Neural progenitor cell (in vitro differentiated cells): ENCODE measurements around the gene UBE2Q1. TPM values are rescaled to one million over a fixed set of nuclear protein-coding genes. Genes with fewer than 3 reads are reported as not detected.

Source experiments
- DNase-seq: peaks from one replicate; pipeline ENCODE4 v3.0.0-alpha.2; 2016; ENCODE audit warnings: low spot score
- H2AFZ ChIP-seq: fragments of 200-600 bp; sonication (generic); replicated peaks from 2 replicates; pipeline ENCODE4 v1.6.1; 2016; ENCODE audit warnings: antibody characterized with exemption
- H3F3A ChIP-seq: fragments of 200-600 bp; sonication (generic); 2 replicates; pipeline ENCODE4 v1.6.1; 2016; ENCODE audit warnings: antibody characterized with exemption, low read depth
- H3K27ac ChIP-seq: fragments of 200-600 bp; sonication (generic); 2 replicates; pipeline ENCODE4 v1.5.1; 2016; ENCODE audit warnings: mild to moderate bottlenecking
- H3K27me3 ChIP-seq: fragments of 200-600 bp; sonication (generic); 2 replicates; pipeline ENCODE4 v1.6.1; 2016; ENCODE audit warnings: mild to moderate bottlenecking, moderate library complexity
- H3K36me3 ChIP-seq: fragments of 200-600 bp; sonication (generic); 2 replicates; pipeline ENCODE4 v1.5.1; 2016
- H3K4me1 ChIP-seq: fragments of 200-600 bp; sonication (generic); 2 replicates; pipeline ENCODE4 v1.6.1; 2016; ENCODE audit warnings: mixed run types
- H3K4me2 ChIP-seq: fragments of 200-600 bp; sonication (generic); 2 replicates; pipeline ENCODE4 v1.6.1; 2016
- H3K4me3 ChIP-seq: fragments of 200-600 bp; sonication (generic); 2 replicates; pipeline ENCODE4 v1.5.1; 2016
- H3K79me2 ChIP-seq: fragments of 200-600 bp; sonication (generic); 2 replicates; pipeline ENCODE4 v1.6.1; 2016; ENCODE audit warnings: low read depth
- H3K9ac ChIP-seq: fragments of 200-600 bp; sonication (generic); 2 replicates; pipeline ENCODE4 v1.6.1; 2016
- H3K9me3 ChIP-seq: fragments of 200-600 bp; sonication (generic); 2 replicates; pipeline ENCODE4 v1.5.1; 2016; ENCODE audit warnings: low read depth
- H4K20me1 ChIP-seq: fragments of 200-600 bp; sonication (generic); 2 replicates; pipeline ENCODE4 v1.6.1; 2016; ENCODE audit warnings: low read depth
- H3K27ac Mint-ChIP-seq: 3 replicates; pipeline ENCODE4 v1.8.0; 2021; ENCODE audit warnings: mixed read lengths
- H3K27me3 Mint-ChIP-seq: 2 replicates; pipeline ENCODE4 v1.8.0; 2022; ENCODE audit warnings: low read depth, mild to moderate bottlenecking, inconsistent platforms, moderate library complexity, mixed read lengths; ENCODE audit not compliant: insufficient read depth
- H3K36me3 Mint-ChIP-seq: 3 replicates; pipeline ENCODE4 v1.8.0; 2021; ENCODE audit warnings: mixed read lengths
- H3K4me1 Mint-ChIP-seq: 3 replicates; pipeline ENCODE4 v1.8.0; 2021; ENCODE audit warnings: mixed read lengths
- H3K4me3 Mint-ChIP-seq: 3 replicates; pipeline ENCODE4 v1.8.0; 2021; ENCODE audit warnings: mild to moderate bottlenecking, moderate library complexity, mixed read lengths
- H3K9me3 Mint-ChIP-seq: 3 replicates; pipeline ENCODE4 v1.8.0; 2020; ENCODE audit warnings: mixed read lengths
- CTCF ChIP-seq: fragments of 200-600 bp; sonication (generic); IDR thresholded peaks from 2 replicates; pipeline ENCODE4 v1.5.1; 2017; ENCODE audit warnings: antibody characterized with exemption, mild to moderate bottlenecking
- EZH2 ChIP-seq: fragments of 200-600 bp; sonication (generic); IDR thresholded peaks from 2 replicates; pipeline ENCODE4 v1.6.1; 2017; ENCODE audit warnings: antibody characterized with exemption, mild to moderate bottlenecking, moderate library complexity
- EZH2phosphoT487 ChIP-seq: fragments of 200-600 bp; sonication (generic); IDR thresholded peaks from 2 replicates; pipeline ENCODE4 v1.6.1; 2017; ENCODE audit warnings: antibody characterized with exemption
- total RNA-seq: library from RNA; depleted of rRNA; stranded (reverse); fragments of >200 nt; gene quantifications from 2 replicates; pipeline ENCODE4 v1.2.3, GENCODE V29; 2015; ENCODE audit warnings: low replicate concordance

UBE2Q1 gene
- total RNA-seq, 1 donor from 2014 or later = 96.2 TPM

DNA sequence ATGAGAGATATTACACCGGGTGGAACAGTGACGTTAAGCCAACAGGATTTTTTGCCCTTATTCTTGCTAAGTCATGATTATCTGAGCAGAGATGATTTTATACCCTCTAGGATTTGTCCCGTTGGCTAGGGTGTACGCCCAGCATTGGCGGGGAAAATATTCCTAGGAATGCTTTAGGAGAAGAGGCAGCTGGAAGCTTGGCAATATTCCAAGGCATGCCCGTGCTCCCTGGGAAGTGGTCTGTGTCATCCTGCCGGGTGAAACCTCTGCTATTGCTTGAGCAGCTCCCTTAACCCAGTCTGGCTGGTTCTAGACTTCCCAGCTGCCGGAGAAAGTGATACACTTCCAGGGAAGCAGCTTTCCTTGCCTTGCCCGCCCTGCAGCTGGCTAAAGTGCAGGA is 25.3 kb upstream of the UBE2Q1 start:
- no peak for DNase-seq
- no peak overlapping the region for H3K9ac ChIP-seq
- H3F3A ChIP-seq = no peaks in the 10 kb centered on the region
- H3K79me2 ChIP-seq = no peaks in the 10 kb centered on the region
- H3K9me3 ChIP-seq = no peaks in the 10 kb centered on the region
- no peak overlapping the region for H2AFZ ChIP-seq
- no peak overlapping the region for H3K4me3 Mint-ChIP-seq
- H3K4me3 ChIP-seq = no peak overlapping the region
- no peaks in the 10 kb centered on the region for H3K27me3 ChIP-seq
- no peaks in the 10 kb centered on the region for H3K4me1 ChIP-seq
- H3K36me3 ChIP-seq = no peaks in the 10 kb centered on the region
- peaks cover 41% of the 10 kb centered on the region for H3K36me3 Mint-ChIP-seq
- no peak overlapping the region for H3K27ac Mint-ChIP-seq
- H3K4me2 ChIP-seq = no peak overlapping the region
- H3K27me3 Mint-ChIP-seq = peaks cover 3% of the 10 kb centered on the region
- H3K4me1 Mint-ChIP-seq = no peaks in the 10 kb centered on the region
- H3K9me3 Mint-ChIP-seq = no peaks in the 10 kb centered on the region
- H3K27ac ChIP-seq = no peak overlapping the region
- TF ChIP-seq CTCF (no peak), EZH2phosphoT487 (no peak), EZH2 (no peak)
- H4K20me1 ChIP-seq = no peaks in the 10 kb centered on the region

DNA sequence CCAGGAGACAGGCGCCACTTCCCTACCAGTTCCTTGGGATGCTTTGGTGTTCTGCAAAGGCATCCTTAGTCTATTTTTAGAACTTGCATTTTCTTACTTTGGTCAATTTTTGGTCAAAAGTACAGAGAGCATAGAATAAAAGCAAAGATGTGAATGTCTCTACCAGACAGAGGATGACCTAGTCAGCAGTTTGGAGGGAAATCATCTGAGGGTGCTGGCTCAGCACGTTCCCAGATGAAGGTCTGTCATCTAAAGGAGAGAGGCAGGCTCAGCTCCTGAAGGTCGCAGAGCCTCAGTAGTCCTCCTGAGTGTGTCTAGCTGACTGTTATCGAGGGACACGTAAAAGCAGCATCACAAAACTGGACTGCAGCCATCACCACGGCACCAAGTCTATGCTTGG is 24.4 kb upstream of the UBE2Q1 start:
- no peaks in the 10 kb centered on the region for H3K9me3 Mint-ChIP-seq
- H3K27ac ChIP-seq = no peak overlapping the region
- H3F3A ChIP-seq = no peaks in the 10 kb centered on the region
- no peaks in the 10 kb centered on the region for H3K36me3 ChIP-seq
- H3K9ac ChIP-seq = no peak overlapping the region
- no peak overlapping the region for H3K27ac Mint-ChIP-seq
- no peaks in the 10 kb centered on the region for H3K9me3 ChIP-seq
- TF ChIP-seq EZH2phosphoT487 = no peak
- no peak for TF ChIP-seq CTCF
- TF ChIP-seq EZH2 = no peak
- no peak overlapping the region for H3K4me3 Mint-ChIP-seq
- H2AFZ ChIP-seq = no peak overlapping the region
- H3K36me3 Mint-ChIP-seq = peaks cover 40% of the 10 kb centered on the region
- H3K4me2 ChIP-seq = no peak overlapping the region
- no peak for DNase-seq
- peaks cover 3% of the 10 kb centered on the region for H3K27me3 Mint-ChIP-seq
- H3K27me3 ChIP-seq = no peaks in the 10 kb centered on the region
- no peaks in the 10 kb centered on the region for H4K20me1 ChIP-seq
- H3K79me2 ChIP-seq = no peaks in the 10 kb centered on the region
- no peaks in the 10 kb centered on the region for H3K4me1 Mint-ChIP-seq
- no peaks in the 10 kb centered on the region for H3K4me1 ChIP-seq
- H3K4me3 ChIP-seq = no peak overlapping the region

DNA sequence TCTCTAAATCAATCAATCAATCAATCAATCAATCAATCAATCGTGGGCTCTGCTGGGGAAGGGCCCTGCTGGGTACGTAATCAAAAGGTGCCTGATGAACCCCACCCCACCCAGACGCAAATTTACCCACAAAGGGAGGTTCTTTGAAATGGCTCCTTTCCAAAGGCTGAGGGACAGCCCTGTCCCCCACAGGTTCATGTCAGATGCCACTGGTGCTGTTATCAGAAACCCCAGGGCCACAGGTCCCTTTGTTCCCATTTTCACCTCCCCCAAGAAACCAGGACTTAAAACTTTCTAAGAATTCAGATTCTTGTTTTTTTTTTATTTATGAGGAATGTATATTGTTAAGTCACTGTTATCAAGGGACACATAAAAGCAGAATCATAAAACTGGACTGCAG is 23.3 kb upstream of the UBE2Q1 start:
- DNase-seq = no peak
- no peak overlapping the region for H3K4me3 ChIP-seq
- H3K9ac ChIP-seq = no peak overlapping the region
- no peaks in the 10 kb centered on the region for H3K9me3 ChIP-seq
- H3F3A ChIP-seq = no peaks in the 10 kb centered on the region
- H3K4me2 ChIP-seq = no peak overlapping the region
- no peak for TF ChIP-seq EZH2
- H3K36me3 Mint-ChIP-seq = peaks cover 37% of the 10 kb centered on the region
- H3K79me2 ChIP-seq = no peaks in the 10 kb centered on the region
- no peak overlapping the region for H3K4me3 Mint-ChIP-seq
- no peak overlapping the region for H3K27ac Mint-ChIP-seq
- H2AFZ ChIP-seq = no peak overlapping the region
- no peaks in the 10 kb centered on the region for H3K27me3 ChIP-seq
- H3K9me3 Mint-ChIP-seq = no peaks in the 10 kb centered on the region
- no peaks in the 10 kb centered on the region for H3K4me1 ChIP-seq
- no peaks in the 10 kb centered on the region for H3K36me3 ChIP-seq
- H4K20me1 ChIP-seq = no peaks in the 10 kb centered on the region
- peaks cover 5% of the 10 kb centered on the region for H3K27me3 Mint-ChIP-seq
- H3K4me1 Mint-ChIP-seq = no peaks in the 10 kb centered on the region
- H3K27ac ChIP-seq = no peak overlapping the region

DNA sequence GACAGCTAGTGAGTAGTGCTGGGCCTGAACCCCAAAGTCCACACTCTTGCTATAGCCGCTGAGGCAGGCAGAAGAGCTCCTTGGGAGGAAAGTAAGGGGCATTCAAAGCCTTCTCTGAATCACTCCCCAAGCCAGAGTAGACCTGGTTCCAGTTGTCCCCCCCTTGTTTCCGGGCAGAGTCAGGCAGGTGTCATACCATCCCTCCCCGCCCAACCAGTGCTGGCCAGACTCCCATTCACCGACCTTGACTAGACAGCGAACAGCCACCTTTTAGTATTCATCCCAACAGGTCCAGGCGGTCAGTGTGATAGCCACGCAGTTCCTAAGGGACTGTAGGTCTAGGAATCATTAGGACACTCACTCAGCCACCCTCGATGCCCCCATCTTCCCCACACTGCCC is 20.9 kb upstream of the UBE2Q1 start:
- no peak overlapping the region for H3K4me2 ChIP-seq
- H3K4me1 Mint-ChIP-seq = peaks cover 9% of the 10 kb centered on the region
- H3K27ac Mint-ChIP-seq = no peak overlapping the region
- H3F3A ChIP-seq = no peaks in the 10 kb centered on the region
- TF ChIP-seq EZH2phosphoT487 (no peak), CTCF (no peak), EZH2 (no peak)
- H4K20me1 ChIP-seq = no peaks in the 10 kb centered on the region
- H3K27me3 ChIP-seq = no peaks in the 10 kb centered on the region
- no peak overlapping the region for H2AFZ ChIP-seq
- H3K27me3 Mint-ChIP-seq = peaks cover 8% of the 10 kb centered on the region
- no peak overlapping the region for H3K27ac ChIP-seq
- no peaks in the 10 kb centered on the region for H3K36me3 ChIP-seq
- peaks cover 5% of the 10 kb centered on the region for H3K4me1 ChIP-seq
- H3K36me3 Mint-ChIP-seq = peaks cover 30% of the 10 kb centered on the region
- H3K9me3 ChIP-seq = no peaks in the 10 kb centered on the region
- H3K4me3 Mint-ChIP-seq = no peak overlapping the region
- no peak overlapping the region for H3K4me3 ChIP-seq
- no peaks in the 10 kb centered on the region for H3K9me3 Mint-ChIP-seq
- H3K9ac ChIP-seq = no peak overlapping the region
- H3K79me2 ChIP-seq = no peaks in the 10 kb centered on the region
- DNase-seq = no peak
